ENCODE results near the gene SNORC. TPM values are rescaled to one million over a fixed set of nuclear protein-coding genes. Genes with fewer than 3 reads are reported as not detected.

The SNORC gene
- total and polyA plus RNA-seq, 2 of the 13 experiments (the other 11 are each of a cell fraction or from before 2014, with no cell fraction given) = 59.1 to 86.1 TPM

GRCh38 chr2:232871835-232872736, 2.0 kb downstream of the SNORC start (continued):
- TF ChIP-seq CREB3 (CRISPR knock-in tag; IDR thresholded peaks at IDR 0.05) (no peak), ZBTB7A (CRISPR knock-in tag; IDR thresholded peaks at IDR 0.05) (peak; percentile 65; the same call in 1 of the 2 replicates), SP4 (CRISPR knock-in tag; IDR thresholded peaks at IDR 0.05) (peak; percentile 79), FOXK2 (IDR thresholded peaks at IDR 0.05) (no peak), AKAP8 (CRISPR knock-in tag; IDR thresholded peaks at IDR 0.05) (peak; percentile 87; the same call in 1 of the 2 replicates), IRX3 (CRISPR knock-in tag; IDR thresholded peaks at IDR 0.05; ENCODE audit: borderline replicate concordance, low read depth) (peak; percentile 79; the same call in 1 of the 2 replicates), THAP8 (CRISPR knock-in tag; IDR thresholded peaks at IDR 0.05; ENCODE audit: borderline replicate concordance) (no peak; the same call in 1 of the 2 replicates), MXD1 (CRISPR knock-in tag; IDR thresholded peaks at IDR 0.05) (no peak), SKIL (CRISPR knock-in tag; IDR thresholded peaks at IDR 0.05; ENCODE audit: borderline replicate concordance) (peak; percentile 80; the same call in 1 of the 2 replicates), THAP7 (CRISPR knock-in tag; IDR thresholded peaks at IDR 0.05) (no peak), ZNF790 (CRISPR knock-in tag; IDR thresholded peaks at IDR 0.05; ENCODE audit: borderline replicate concordance) (peak; percentile 20; the same call in 1 of the 2 replicates), ZNF276 (CRISPR knock-in tag; IDR thresholded peaks at IDR 0.05; ENCODE audit: low read depth) (no peak), MEF2D (CRISPR knock-in tag; IDR thresholded peaks at IDR 0.05) (no peak), ZNF841 (CRISPR knock-in tag; IDR thresholded peaks at IDR 0.05; ENCODE audit: borderline replicate concordance) (no peak), POLR2A (IDR thresholded peaks at IDR 0.05; ENCODE audit: insufficient read depth in 1 of 2, low read depth in 2 of 2, low read length in 2 of 2) (peak in 1 of 2 experiments; percentile 79; a peak in 2 of 4 replicates), HINFP (CRISPR knock-in tag; IDR thresholded peaks at IDR 0.05; ENCODE audit: low read depth) (no peak), HCFC1 (IDR thresholded peaks at IDR 0.05; ENCODE audit: low read depth, low read length) (no peak), ZNF576 (CRISPR knock-in tag; IDR thresholded peaks at IDR 0.05) (no peak), ZNF644 (CRISPR knock-in tag; IDR thresholded peaks at IDR 0.05; ENCODE audit: low read depth) (peak; percentile 70), AGO2 (optimal IDR thresholded peaks at IDR 0.05; ENCODE audit: low read depth, low read length) (peak; percentile 98)
